Activated T-helper 1 cell treated with anti-CD3 and anti-CD28 coated beads, Interleukin-2, amount 50 U/mL, for 16 hours (primary cell): ENCODE data around the gene NUDCD3.
"Not testable (repeated sequence)": the region's sequence is repeated elsewhere in the genome, so short reads cannot be mapped to it uniquely, and the experiment has no call there.

Source experiments
- DNase-seq, 2 donors: peaks; one replicate each; pipeline ENCODE4 v3.0.0-alpha.2; 2020; ENCODE audit warnings: low read depth in 1 of 2, low spot score in 1 of 2

NUDCD3 gene

DNA sequence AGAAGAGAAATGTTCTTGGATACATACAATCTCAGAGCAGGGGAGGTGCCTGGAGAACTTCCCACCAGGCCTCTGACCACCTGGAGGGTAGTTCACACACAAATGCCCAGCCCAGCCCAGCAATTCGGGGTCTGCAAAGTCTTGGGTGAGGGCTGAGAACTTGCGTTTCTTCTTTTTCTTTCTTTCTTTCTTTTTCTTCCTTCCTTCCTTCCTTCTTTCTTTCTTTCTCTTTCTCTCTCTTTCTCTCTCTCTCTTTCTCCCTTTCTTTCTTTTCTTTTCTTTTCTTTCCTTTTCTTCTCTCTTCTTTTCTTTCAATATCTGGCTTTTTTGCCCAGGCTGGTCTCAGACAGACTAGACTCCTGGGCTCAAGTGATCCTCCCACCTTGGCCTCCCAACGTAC is 28.3 kb upstream of the NUDCD3 start:
- DNase-seq = no peak

DNA sequence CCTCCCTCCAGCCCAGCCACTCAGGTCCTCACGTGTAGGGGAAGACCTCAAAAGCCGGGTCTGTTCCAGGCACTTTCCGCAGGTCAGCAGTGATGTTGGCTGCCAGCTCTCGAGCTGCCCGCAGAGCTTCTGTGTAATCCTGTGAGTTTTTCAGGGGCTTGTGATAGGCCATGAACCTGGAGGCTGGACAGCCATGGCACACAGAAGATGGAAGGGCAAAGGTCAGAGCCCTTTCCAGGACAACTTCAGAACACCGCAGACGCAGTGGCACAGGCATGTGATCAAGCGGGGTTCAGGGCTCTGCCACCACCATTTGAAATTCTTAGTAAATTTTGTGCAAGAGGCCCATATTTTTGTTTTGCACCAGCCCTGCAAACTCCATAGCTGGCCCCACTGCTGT is 26.7 kb upstream of the NUDCD3 start:
- no peak for DNase-seq

GRCh38 chr7:44515590-44516268 is 25.3 kb upstream of the NUDCD3 start:
- no peak for DNase-seq

DNA sequence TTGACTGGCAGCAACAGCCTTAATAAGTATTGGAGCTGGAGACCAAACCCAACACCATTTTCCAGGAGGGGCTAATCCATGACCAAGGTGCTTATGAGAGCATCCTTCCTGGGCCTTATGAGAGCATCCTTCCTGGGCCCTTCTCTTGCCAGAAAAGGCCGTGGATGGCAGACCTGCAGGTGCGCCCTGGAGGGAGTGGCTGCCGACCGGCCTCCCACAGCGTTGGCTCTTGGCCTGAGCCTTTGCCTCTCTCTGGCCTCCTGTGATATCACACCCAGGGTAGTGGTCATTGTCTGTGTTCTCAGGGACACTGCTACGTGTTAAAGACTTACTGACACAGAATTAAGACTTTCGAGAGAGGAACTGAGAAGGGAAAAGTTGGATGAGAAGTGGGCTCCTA is 22.3 kb upstream of the NUDCD3 start:
- no peak for DNase-seq

- DNase-seq = no peak
Observed at GRCh38 chr7:44511863-44512468, 21.5 kb upstream of the NUDCD3 start.

- DNase-seq = no peak
Observed at GRCh38 chr7:44511236-44511635, 20.8 kb upstream of the NUDCD3 start.

- DNase-seq = no peak
Observed at GRCh38 chr7:44508328-44509030, 18.0 kb upstream of the NUDCD3 start.

GRCh38 chr7:44506592-44507288 is 16.3 kb upstream of the NUDCD3 start:
- DNase-seq = not testable (repeated sequence)

GRCh38 chr7:44505595-44505994 is 15.1 kb upstream of the NUDCD3 start:
- DNase-seq = no peak

DNA sequence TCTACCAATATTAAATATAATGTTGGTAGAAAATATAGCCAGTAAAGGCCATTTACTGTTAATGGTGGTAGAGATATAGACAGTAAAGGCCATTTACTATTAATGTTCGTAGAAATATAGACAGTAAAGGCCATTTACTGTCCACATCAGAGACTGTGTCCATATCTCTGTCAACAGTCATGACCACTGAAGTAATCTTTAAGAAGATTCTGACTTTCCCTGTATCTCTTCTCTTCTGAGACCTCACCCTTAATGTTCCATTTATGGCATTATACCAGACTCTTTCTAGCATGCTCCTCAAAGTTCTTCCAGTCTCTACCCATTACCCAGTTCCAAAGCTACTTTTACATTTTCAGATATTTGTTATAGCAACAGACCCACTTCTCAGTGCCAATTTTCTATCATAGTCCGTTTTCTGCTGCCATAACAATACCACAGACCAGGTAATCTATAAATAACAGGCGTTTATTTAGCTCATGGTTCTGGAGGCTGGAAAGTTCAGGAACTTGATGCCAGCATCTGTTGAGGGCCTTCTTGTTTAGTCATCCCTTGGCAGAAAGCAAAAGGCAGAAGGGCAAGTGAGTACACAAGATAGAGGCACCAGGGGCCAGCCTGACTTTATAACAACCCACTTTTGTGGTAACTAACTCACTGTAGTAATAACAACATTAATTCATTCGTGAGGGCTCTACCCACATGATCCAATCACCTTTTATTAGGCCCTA is 7.9 kb upstream of the NUDCD3 start:
- no peak for DNase-seq

DNA sequence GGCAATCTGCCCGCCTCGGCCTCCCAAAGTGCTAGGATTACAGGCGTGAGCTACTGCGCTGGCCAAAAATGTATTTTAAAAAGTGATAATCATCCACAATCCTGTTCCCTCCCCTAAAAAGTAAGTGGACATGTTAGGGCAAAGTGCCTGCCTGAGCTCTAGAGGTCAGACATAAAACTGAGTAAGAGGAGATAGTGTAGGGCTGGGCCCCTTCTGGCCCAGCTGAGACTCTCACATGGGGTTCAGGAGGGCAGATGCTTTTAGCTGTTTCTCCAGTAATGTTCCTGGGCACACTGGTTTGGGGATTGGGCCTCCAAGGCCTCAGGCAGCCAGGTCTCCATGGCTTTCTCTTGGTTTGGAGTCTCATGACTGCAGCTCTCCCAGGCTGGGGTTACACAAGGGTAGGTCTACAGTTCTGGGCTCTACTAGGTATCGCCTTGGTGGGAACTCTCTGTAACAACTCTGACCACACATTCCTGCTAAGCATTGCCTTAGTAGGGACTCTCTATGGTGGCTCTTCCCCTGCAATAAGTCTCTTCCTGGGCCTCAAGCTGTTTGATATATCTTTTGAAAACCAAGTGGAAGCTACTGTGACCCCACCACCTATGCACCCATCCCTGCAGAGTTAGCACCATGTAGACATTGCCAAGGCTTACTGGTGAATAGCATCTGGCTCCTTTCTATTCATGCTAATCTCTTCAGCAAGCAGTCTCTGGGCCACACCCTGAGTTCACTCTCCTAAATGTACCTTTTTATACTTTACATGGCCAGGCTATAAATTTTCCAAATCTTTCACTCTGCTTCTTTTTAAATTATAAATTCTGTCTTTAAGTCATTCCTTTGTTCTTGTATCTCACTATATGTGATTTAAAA is 6.9 kb upstream of the NUDCD3 start:
- no peak for DNase-seq

DNA sequence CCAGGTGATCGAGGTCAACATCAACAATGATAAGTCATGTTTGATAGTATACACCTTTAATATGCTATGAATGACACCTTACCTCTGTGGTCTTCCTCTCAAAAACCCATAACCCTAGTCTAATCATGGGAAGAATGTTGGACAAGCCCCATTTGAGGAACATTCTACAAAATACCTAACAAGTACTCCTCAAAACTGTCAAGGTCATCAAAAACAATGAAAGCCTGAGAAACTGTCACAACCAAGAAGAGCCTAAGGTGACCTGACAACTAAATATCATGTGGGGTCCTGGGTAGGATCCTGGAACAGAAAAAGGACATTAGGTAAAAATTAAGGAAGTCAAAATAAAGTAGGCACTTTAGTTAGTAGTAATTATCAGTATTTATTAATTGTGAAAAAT is 5.9 kb upstream of the NUDCD3 start:
- no peak for DNase-seq

- DNase-seq = no peak
Observed at GRCh38 chr7:44494960-44495359, 4.5 kb upstream of the NUDCD3 start.

DNA sequence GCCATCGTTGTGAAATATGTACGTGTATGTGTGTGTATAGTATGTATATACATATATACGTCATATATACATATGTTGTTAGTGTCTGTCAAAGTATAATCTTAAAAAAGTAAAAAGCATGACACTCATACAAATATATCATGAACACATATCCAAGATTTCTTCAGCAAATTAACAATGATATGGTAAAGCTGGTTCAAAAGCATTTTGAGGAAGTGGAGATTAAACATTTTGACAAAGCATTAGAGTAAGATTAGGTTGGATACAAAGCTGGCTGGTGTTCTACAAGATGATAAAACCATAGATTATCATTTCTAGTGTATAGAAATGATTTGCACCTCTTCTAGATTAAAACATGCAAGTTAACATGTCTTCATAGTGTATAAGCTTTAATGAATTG is 771 bp upstream of the NUDCD3 start:
- DNase-seq = no peak

GRCh38 chr7:44489955-44490350 is 505 bp downstream of the NUDCD3 start:
- DNase-seq = peak; percentile 11 to 22

DNA sequence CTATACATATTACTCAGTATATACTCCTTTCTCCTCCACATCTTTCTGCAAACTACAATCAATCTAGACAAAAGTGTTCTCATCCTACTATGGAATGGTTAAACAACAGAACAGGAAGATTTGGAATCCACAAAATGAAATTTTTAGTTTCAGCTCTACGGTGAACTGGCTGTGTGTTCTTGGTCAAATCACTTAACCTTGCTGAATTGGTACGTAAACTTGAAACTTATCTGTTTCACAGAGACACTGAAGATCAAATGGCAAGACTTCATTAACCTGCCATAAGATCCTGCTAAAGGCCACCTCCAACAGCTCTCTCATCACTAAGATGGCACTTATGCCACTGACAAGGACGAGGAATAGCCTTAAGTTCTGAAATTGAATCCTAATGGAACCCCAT is 1.5 kb downstream of the NUDCD3 start:
- DNase-seq = no peak

GRCh38 chr7:44486693-44487092 is 3.8 kb downstream of the NUDCD3 start:
- no peak for DNase-seq

DNA sequence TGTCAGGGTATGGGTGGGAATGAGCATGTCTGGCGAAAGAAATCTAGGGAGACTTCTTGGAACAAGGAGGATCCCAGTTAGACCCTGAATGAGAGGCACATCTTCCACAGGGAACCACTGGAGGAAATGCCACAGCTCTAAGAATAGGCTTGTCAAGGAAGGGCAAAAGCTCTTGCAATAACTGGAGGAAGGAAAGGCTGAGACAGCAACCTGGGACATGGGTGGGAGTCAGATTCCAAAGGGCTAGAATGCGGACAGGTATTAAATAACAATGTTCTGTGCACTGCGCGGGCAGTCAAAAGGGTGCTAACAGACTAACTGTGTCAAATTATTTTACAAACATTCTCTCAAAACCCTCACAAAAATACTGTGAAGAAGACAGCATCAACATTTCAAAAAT is 4.5 kb downstream of the NUDCD3 start:
- DNase-seq = no peak

DNA sequence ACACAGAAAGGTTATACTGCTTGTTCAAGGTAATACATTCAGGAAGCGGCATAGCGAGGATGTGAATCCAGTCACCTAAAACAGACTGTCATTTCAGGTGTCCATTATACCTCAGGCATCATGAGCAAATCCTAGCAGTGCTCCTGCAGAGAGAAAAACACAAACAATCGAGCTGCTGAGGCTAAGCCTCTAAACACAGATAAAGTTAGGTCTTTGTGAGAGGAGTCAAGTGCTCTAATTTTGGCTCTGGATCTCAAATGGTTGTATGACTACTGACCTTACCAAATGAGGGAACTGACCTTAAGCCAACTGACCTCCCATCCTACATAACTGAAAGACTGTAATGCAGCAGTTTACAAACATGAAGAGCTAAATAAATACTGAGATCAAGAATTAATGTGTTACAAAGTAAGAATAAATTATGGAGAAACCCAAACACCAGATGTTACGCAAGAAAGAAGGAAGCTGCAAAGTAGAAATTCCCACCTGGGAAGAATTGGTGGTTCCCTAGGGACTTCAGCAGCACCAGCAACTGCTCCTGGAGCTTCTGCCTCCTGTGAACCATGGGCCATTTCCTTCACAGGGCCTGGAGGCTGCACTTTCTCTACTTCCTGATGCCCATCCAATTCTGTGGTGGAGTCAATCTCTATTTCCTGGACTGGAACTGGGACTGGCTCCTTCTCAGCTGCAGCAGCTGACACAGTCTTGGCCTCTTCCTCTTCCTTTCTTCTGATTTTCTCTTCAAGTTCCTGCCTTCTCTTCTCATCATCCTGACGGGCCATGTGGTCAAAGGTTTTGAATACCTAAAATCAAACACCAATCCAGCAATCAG is 5.8 kb downstream of the NUDCD3 start:
- DNase-seq = no peak
